Measurements from ENCODE around the gene CRACR2B.

The CRACR2B gene

DNA sequence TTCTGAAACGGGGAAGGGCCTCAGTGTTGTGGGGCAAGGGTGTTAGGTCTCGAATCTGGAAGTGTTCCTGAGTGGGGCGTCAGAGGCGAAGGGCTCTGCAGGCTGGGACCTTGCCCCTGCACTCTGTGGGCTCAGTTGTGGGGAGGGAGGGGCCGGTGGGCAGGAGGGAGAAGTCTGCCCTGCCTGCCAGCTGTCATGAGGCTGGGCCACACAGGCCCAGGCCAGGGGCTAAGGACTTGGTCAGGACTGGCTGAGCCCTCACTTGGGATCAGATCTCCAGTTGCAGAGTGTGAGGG, at the start of gene CRACR2B:
CRACR2B (plus strand) TSS at position 23 of the 296 bp plus-strand sequence. CDS start 689 bp downstream, outside the sequence.
- H3K27ac ChIP-seq = peak within 1 kb of the TSS in 18 of 21 experiments; percentile 4 to 74 (median 58)
- H3K4me3 ChIP-seq = peak within 1 kb of the TSS; percentile 14 to 49 (median 39)

DNA sequence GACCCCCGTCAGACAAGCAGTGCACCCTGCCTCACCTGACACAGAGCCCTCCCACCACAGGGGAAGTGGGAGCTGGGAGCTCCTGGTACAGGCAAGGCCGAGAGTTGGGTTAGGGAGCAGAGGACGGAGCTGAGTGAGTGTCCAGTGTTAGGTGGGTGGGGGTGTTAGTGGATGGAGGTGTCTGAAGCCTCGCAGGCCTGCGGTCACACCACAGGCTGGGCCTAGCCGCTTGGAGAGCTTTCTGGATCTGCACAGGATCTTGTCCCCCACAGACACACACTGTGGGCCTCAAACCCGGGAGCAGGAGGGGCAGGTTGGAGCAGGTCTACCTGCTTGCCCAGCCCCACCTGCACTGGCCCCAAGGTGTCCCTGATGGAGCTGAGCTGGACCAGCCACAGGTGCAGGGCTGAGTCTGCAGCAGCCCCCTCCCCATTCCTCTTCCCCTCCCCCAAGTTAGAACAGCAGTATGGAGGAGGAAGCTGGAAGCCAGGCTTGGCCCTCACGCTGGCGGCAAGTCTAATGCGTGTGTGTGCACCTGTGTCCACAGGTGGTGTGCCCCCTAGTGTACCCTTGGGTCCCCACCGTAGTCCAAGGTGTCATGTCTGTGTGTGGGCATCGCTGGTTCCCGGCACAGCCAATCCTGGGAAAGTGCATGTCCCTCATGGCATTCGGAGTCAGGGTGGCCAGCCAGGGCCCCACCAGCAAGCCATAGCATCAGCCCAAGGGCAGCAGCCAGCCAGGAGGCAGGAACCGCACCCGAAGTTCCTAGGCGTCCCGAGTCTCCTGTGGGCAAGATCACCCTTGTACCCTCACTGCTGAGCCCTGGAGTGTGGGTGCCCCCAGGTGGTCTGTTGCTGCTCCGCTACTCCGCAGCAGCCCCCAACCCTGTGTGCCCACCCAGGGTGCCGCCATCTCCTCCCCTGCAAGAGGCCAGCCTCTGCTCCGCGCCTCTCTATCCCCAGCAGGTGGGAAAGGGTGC, 48.5 kb upstream of the CRACR2B start:
- Histone ChIP-seq H3K4me3 (no peak overlapping the region), H3K27ac (peak overlapping the region in 1 of 21 experiments; percentile 6)

GRCh38 chr11:779955-780532, 47.7 kb upstream of the CRACR2B start:
- Histone ChIP-seq H3K27ac (no peak overlapping the region), H3K4me3 (no peak overlapping the region)

DNA sequence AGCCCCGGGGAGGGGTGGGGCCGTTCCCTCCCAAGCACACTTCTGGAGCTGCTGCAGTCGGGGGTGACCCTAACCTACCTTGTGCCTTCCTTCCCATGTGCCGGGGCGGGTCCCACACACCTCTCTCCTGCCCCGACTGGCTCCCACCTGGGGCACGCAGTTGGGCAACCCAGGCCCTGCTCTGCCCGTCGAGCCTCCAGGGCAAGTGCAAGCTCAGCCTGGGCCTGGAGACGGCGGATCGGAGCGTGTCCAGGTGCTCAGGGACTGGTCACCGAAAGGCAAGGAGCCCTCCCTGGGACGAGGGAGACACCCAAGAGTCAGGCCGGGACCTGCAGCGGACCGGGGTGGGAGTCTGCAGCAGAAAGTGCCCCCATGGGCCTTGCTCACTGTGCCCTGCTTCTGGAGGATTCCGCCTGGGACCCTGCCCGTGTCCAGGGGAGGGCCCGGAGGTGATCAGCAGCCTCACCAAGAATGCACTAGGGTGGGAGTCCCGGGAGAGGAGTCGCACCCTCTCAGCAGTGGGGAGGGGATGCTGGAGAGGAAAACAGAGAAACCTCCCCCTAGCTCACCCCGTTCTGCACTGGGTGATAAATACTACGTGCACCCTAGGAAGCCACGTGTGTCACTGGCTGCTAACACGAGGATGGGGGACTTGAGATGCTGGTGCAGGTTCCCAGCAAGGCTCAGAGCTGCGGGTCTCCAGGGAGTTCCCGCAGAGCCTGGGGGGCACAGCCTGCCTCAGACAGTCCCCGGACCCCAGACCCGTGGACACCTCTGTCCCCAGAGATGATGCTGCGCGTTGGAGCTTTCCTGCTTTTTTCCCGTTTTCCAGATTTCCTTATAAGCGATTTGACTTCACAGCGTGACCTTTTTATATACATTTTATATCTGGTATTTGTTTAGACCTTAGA, 45.2 kb upstream of the CRACR2B start:
- peak overlapping the region in 2 of 21 experiments; percentile 54 to 60 for H3K27ac ChIP-seq
- no peak overlapping the region for H3K4me3 ChIP-seq

DNA sequence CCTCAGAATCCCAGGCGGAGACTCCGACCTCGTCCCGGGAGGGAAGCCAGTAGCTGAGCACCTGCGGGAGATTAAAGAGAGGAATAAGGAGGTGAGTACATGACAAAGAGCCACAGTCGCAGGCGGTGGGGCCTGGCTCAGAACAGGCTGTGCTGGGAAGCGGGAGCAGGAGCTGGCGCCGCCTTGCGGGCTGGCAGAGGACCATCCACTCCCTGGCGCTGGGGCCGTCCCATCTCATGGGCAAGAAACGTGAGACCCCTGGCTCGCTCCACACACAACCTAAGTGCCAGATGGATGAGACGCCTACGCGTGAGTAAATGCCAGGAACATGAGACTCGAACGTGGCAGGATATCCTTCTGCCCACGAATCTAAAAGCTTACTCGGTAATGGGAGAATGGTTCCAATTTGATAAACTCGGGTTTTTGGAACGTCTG, 44.1 kb upstream of the CRACR2B start:
- Histone ChIP-seq H3K27ac (peak overlapping the region in 6 of 21 experiments; percentile 5 to 60 (median 30)), H3K4me3 (no peak overlapping the region)

- Histone ChIP-seq H3K27ac (no peak overlapping the region), H3K4me3 (no peak overlapping the region)
These were observed 41.3 kb upstream of the CRACR2B start for GRCh38 chr11:786235-787083.

GRCh38 chr11:787084-787675, 40.5 kb upstream of the CRACR2B start:
- no peak overlapping the region for H3K4me3 ChIP-seq

DNA sequence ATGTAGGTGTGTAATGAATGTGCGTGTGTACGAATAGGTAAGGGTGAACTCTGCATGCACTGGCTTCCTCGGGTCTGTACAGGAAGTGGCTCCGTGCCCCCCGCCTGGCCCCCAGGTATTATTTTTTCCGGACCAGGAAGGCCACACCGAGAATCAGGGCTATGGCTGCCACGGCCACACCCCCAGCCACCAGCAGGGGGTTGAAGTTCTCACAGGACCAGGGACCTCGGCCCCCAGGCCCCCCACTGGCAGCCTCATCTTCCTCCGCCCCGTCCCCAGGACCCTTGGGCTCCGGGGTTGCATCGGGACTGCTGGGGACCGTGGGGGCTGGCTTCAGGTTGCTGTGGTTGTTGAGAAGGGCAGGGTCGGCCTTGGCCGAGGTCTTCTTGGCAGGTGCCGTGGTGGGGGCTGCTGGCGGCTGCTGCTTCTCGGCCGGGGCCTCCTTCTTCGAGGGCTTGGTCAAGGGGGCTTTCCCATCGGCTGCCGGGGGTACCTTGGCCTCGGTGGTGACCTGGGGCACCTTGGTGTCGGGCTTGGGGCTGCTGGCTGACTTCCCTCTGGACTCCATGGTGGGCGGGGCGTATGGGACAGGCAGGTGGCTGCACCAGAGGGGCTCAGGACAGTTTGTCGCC, 39.6 kb upstream of the CRACR2B start:
- H3K27ac ChIP-seq = no peak overlapping the region
- H3K4me3 ChIP-seq = no peak overlapping the region

More at GRCh38 chr11:787084-787675, 40.5 kb upstream of the CRACR2B start:
- H3K27ac ChIP-seq = no peak overlapping the region

- Histone ChIP-seq H3K27ac (peak overlapping the region in 1 of 21 experiments; percentile 35), H3K4me3 (no peak overlapping the region)
These were observed 38.5 kb upstream of the CRACR2B start for GRCh38 chr11:788953-789940.

DNA sequence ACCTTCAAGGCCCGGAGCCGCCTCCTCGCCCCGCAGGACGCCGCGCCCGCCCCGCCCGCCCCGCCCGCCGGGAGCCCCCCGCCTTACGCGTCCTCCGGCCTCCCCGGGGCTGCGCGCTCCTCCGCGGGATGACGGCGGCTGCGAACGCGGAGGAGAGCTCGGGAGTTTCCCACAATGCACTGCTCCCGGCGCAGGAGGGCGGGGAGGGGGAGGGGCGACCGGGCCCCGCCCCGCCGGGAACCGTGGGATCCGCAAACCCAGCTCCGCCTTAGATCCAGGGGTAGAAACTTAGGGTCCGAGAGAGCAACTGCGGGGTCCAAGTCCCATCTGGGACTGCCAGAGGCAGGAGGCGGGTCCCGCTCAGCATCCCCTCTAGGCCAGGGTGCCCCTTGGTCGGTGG, 37.8 kb upstream of the CRACR2B start, which contains the start of gene CEND1:
CEND1 (minus strand) TSS at position 148 of the 400 bp plus-strand sequence. CDS start 1,514 bp downstream, outside the sequence.
- Histone ChIP-seq H3K4me3 (no peak within 1 kb of the TSS), H3K27ac (peak within 1 kb of the TSS in 1 of 21 experiments; percentile 35)

DNA sequence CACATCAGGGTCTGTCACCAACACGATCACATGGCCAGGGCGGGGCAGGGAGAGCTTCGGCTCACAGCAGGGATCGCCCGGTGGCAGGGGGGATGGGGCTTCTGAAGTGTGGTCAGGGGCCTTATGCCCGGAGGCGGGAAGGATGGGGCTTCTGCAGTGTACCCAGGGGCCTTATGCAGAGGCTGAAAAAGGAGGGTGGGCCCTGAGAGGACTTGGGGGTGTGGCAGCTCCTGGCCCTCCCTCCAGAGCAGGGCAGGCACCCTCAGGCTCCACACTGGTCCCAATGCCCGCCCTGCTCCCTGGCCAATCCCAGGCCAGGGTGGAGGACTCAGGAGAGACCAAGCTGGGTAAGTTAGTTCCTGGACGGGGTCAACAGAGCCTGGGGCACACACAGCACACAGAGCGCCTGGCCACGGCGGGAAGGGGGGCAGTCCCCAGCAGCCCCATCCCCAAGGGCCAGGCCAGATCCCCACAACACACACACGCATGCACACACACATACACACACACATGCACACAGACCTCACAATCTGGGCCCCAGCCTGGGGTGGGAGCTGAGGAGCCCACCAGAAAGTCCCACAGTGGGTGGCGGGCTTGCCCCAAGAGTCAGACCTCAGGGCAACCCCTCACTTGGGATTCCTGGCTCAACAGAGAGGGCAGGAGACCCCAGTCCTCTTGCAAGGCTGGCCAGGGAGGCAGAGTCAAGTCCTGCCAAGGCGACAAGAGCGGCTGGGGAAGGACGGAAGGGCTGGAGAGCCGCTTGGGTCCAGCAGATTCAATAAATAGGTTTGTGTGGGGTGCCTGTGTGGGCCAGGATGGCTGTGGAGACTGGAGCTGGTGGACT, 36.8 kb upstream of the CRACR2B start:
- peak overlapping the region in 1 of 21 experiments; percentile 35 for H3K27ac ChIP-seq
- no peak overlapping the region for H3K4me3 ChIP-seq

DNA sequence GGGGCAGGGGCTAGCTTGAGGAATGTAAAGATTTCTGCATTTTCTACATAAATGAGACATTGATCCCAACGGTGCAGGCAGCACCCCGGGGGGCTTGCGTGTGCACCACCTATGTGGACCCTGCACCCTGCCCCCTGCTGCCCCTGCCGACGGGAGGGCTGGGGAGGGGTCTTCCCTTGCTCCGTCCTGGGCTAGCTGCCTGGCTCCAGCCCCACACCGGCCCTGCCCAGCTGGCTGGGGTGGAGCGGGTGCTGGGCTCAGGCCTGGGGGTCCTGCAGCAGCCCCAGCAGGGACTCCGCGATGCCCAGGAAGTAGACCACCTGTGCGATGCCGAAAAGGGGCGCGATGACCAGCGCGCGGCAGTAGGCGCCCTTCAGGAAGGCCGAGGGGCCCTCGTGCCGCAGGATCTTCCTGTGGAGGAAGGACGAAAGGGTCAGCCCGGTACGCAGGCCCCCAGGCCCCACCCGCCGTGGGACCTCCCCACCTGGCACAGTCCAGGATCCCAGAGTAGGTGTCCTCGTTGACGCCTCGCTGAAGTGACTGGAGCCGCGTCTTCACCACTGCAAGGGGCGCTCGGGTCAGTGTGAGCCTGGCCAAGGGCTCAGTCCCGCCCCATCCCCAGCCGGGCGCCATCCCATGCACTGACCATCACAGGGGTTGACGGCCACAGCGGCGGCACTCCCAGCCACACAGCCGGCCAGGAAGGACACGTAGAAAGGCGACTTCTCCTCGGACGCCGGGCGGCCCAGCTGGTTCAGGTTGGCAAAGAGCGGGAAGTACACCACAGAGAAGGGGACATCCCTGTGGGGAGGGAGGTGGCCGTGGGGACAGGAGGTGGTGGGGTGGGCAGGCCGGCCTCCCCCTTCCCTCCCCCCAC, 35.8 kb upstream of the CRACR2B start:
- H3K4me3 ChIP-seq = no peak overlapping the region
- no peak overlapping the region for H3K27ac ChIP-seq

DNA sequence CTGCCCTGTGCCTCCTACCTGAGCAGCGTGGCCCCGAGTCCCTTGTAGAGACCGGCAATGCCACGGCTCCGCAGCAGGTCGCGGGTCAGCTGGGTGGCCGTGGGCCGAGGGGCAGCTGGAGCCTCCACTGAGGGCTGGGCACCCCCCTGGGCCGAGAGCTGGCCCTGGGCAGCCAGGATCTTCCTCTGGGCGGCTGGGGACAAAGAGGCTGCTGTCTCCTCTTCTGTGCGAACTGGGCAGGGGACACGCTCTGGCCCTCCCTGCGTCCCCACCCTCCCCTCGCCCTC, 35.2 kb upstream of the CRACR2B start:
- Histone ChIP-seq H3K27ac (no peak overlapping the region), H3K4me3 (no peak overlapping the region)

DNA sequence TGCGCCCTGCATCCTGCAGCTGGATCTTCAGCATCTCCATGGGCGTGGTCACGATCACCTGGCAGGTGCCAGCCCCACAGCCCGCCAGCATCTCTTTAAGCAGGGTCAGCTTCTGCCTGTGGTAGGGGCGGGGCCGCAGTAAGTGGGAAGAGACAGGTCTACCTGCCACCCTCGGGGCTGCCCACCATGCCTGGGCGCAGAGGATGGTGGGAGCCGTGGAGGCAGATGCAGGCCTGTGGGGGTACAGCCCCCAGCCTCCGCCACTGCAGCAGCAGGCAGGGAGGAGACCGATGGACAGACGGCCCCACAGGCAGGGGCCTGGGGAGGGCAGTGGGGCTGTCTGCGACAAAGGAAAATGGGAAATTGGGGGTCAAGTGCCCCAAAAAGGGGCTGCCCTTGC, 34.8 kb upstream of the CRACR2B start:
- Histone ChIP-seq H3K27ac (no peak overlapping the region), H3K4me3 (no peak overlapping the region)

DNA sequence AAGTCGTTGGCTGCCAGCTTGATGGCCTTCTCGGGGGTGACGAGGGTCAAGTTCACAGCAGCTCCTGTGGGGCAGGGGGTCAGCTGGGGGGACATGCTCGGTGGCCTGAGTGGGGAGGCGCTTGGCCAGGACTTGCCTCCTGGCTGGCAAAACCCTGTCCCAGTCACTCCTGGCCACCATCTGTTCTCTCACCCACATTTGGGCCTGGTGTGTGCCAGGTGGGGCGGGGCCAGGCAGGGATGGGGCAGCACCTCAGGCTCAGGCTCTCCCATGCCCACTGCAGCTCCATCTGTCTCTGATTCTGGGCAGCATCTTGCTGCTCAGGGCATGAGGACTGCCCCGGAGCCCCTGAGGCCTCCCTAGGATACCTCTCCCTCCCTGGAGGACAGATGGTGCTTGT, 34.2 kb upstream of the CRACR2B start:
- H3K27ac ChIP-seq = no peak overlapping the region

More for the DNA sequence above, 34.2 kb upstream of the CRACR2B start:
- H3K4me3 ChIP-seq = no peak overlapping the region
